Vagina (tissue), 2 donors: ENCODE data around the gene AGPAT2.

Source experiments
- CTCF ChIP-seq, 3 experiments: fragments of 450-650 bp in 2 of 3; fragments of 200-600 bp in 1 of 3; sonication (generic) in 1 of 3; IDR thresholded peaks; one replicate each; pipeline ENCODE4 v1.5.1; 2017 to 2019; ENCODE audit warnings: antibody characterized with exemption in 3 of 3, mild to moderate bottlenecking in 2 of 3, moderate library complexity in 2 of 3
- POLR2AphosphoS5 ChIP-seq, 2 donors: sonication (generic); formaldehyde crosslinking; IDR thresholded peaks; one replicate each; pipeline ENCODE4 v1.9.0; 2017; ENCODE audit warnings: antibody characterized with exemption in 2 of 2, mild to moderate bottlenecking in 2 of 2, low read depth in 1 of 2; ENCODE audit not compliant: insufficient read depth in 1 of 2

GRCh38 chr9:136650648-136651047 lies 36.6 kb downstream of the AGPAT2 start:
- no peak for TF ChIP-seq POLR2AphosphoS5 (IDR thresholded peaks at IDR 0.05; ENCODE audit: insufficient read depth in 1 of 2, low read depth in 1 of 2)
- TF ChIP-seq CTCF (IDR thresholded peaks at IDR 0.05), result no peak
